Ishikawa (cell line): ENCODE measurements around the gene PUS3.

Experiments used
- EP300 ChIP-seq: IDR thresholded peaks from 2 replicates; pipeline ENCODE4 v1.6.1; 2012; ENCODE audit warnings: borderline replicate concordance
- RAD21 ChIP-seq: IDR thresholded peaks from 2 replicates; pipeline ENCODE4 v1.6.1; 2012; ENCODE audit warnings: low read depth

DNA sequence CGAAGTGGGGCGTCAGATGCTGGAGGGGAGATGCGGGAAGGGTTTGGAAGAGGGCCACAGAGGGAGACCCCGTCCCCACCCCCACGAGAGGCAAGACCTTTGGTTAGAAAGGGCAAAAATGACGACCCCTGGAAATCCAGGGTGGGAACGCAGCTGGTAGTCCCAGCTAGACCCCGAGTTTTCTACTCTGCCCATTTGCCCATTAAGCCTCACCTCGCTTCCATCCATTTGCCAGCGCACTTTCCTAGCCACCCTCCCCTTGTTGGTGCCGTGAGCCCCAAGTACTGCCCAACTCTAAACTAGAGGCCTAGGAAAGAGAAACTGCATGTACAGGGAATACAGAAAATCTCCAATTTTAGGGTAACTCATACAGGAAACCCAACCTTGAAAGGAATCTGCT lies 1.7 kb upstream of the PUS3 start:
- TF ChIP-seq RAD21 (no peak), EP300 (no peak)
